Astrocyte of the cerebellum (primary cell): Measurements from ENCODE around the gene IGFLR1.

Source experiments
- DNase-seq: peaks from one replicate; pipeline ENCODE4 v3.0.0-alpha.2; 2011; ENCODE audit warnings: low read depth
- H3K4me3 ChIP-seq: 2 replicates; pipeline ENCODE4 v1.5.1; 2011; ENCODE audit warnings: mild to moderate bottlenecking, low read depth, low read length, moderate library complexity
- CTCF ChIP-seq: IDR thresholded peaks from 2 replicates; pipeline ENCODE4 v1.5.1; 2012; ENCODE audit warnings: low read length, low read depth, moderate library complexity, mild to moderate bottlenecking; ENCODE audit errors: missing control alignments
- in situ Hi-C: cut with HindIII; loops from 2 replicates; pipeline ENCODE4 v1.10.0; 2017; ENCODE audit warnings: low sequenced_read_pairs

Gene IGFLR1

GRCh38 chr19:35718345-35719041 is 23.8 kb downstream of the IGFLR1 start:
- H3K4me3 ChIP-seq = peak overlapping the region; percentile 82
- in situ Hi-C loops = no loop called here
- no peak for TF ChIP-seq CTCF
- DNase-seq = no peak

GRCh38 chr19:35717665-35718344 is 24.4 kb downstream of the IGFLR1 start, which contains the start of gene KMT2B:
TSS of gene KMT2B (plus strand) at chr19:35718003. CDS start at chr19:35718019, 16 bp downstream.
- peak; percentile 91 for DNase-seq
- no peak for TF ChIP-seq CTCF
- peak within 1 kb of the TSS; percentile 82 for H3K4me3 ChIP-seq
- in situ Hi-C loops = no loop called here

- DNase-seq = peak; percentile 44
- in situ Hi-C loops = no loop called here
- H3K4me3 ChIP-seq = peak overlapping the region; percentile 70
- peak; percentile 88 for TF ChIP-seq CTCF
Measured at GRCh38 chr19:35716801-35717664, 25.2 kb downstream of the IGFLR1 start.

- TF ChIP-seq CTCF = no peak
- in situ Hi-C loops = no loop called here
- DNase-seq = peak; percentile 2
- peak overlapping the region; percentile 70 for H3K4me3 ChIP-seq
Measured at GRCh38 chr19:35715981-35716800, 26.1 kb downstream of the IGFLR1 start.

- in situ Hi-C loops = no loop called here
- no peak overlapping the region for H3K4me3 ChIP-seq
- no peak for TF ChIP-seq CTCF
- no peak for DNase-seq
Measured at GRCh38 chr19:35715355-35715809, 26.9 kb downstream of the IGFLR1 start.
